ENCODE results near the gene SLC35F3. TPM values are rescaled to one million over a fixed set of nuclear protein-coding genes. Genes with fewer than 3 reads are reported as not detected.
A peak's percentile ranks its signal among the peaks of the same experiment; 100 is the strongest.

Gene SLC35F3
- total and polyA plus RNA-seq, 9 of the 15 experiments (the other 6 are each of a cell fraction or from before 2014, with no cell fraction given) = 0.04 to 0.07 (median 0.04) TPM; not detected in 6

DNA sequence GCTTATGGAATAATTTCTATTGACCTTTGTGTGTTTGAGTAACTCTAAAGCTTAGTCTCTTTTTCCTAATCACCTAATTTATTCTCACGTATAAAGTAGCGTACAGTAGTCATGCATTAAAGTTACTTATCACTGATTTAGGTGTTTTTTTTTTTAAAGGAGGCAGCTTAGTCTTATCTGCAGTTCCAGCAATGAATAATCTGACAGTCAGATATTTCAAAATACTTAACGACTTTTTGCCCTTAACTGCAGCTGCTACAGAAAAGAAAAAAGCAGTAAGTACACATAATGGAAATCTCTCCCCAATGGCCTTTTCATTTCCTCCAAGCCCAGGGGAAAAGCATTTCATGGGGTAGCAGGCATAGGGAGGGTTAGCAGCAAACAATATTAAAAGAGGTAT is 54.6 kb downstream of the SLC35F3 start:
- H4K20me1 ChIP-seq (replicated peaks; ENCODE audit: control insufficient read depth, insufficient read depth, low read length) = no peaks in the 10 kb centered on the region
- peaks cover 0 to 3% of the 10 kb centered on the region in 2 experiments; a peak in 1 of 5 replicates for H3K4me1 ChIP-seq (replicated peaks in 1 of 2; ENCODE audit: control insufficient read depth in 2 of 2, insufficient read depth in 2 of 2, low read length in 2 of 2)
- intact Hi-C loops (cut with micrococcal nuclease) (no loop called here), in situ Hi-C loops (cut with MboI) (no loop called here)
- H3K4me2 ChIP-seq (ENCODE audit: insufficient read depth, low read length) = no peak overlapping the region
- ChIA-PET CTCF (ENCODE audit: low intra/inter-chr PET ratio) (no interaction called here), POLR2A (interaction anchor here (1.3 kb wide), 1 partner anchor 14 kb away, joined by 5 read pairs; no protein-coding TSS in a partner anchor)
- H3K4me3 ChIP-seq = no peak overlapping the region
- no peak overlapping the region for H3K9ac ChIP-seq (ENCODE audit: insufficient read depth in 1 of 2, low read depth in 2 of 2, low read length in 2 of 2)
- no TSS peak for BruUV-seq (replicated peaks)
- DNase-seq (ENCODE audit: extremely low read depth in 1 of 4, low spot score in 3 of 4) (no peak), FAIRE-seq (peak; percentile 26), ATAC-seq (no peak)
- H3K9me1 ChIP-seq (ENCODE audit: control insufficient read depth, insufficient read depth, low read length) = no peaks in the 10 kb centered on the region
- H3K27me3 ChIP-seq (ENCODE audit: control insufficient read depth in 2 of 2, insufficient read depth in 2 of 2, low read length in 2 of 2) = peaks cover 0 to 16% of the 10 kb centered on the region in 2 experiments; a peak in 3 of 5 replicates
- 2% methylated on average over 3 of the region's 3 CpGs for WGBS (ENCODE audit: insufficient coverage, low coverage, missing lambda C conversion rate)
- H2AFZ ChIP-seq (ENCODE audit: low read depth, low read length) = no peak overlapping the region
- H3K36me3 ChIP-seq (ENCODE audit: control insufficient read depth, insufficient read depth, low read length) = no peaks in the 10 kb centered on the region
- H3K79me2 ChIP-seq (ENCODE audit: control insufficient read depth, insufficient read depth, low read length) = no peaks in the 10 kb centered on the region
- H3K27ac ChIP-seq (ENCODE audit: extremely low read depth, low read depth, low read length) = no peak overlapping the region
- no peaks in the 10 kb centered on the region for H3K9me3 ChIP-seq (replicated peaks; ENCODE audit: control insufficient read depth, insufficient read depth, low read depth, low read length)
- TF ChIP-seq TAL1 (IDR thresholded peaks at IDR 0.05) = 0 out of 2 replicates have a peak, but pooled peaks have one; percentile 37
- no peak for TF ChIP-seq MAFF (IDR thresholded peaks at IDR 0.05; ENCODE audit: low read length)
- TF ChIP-seq, protein P1, sequence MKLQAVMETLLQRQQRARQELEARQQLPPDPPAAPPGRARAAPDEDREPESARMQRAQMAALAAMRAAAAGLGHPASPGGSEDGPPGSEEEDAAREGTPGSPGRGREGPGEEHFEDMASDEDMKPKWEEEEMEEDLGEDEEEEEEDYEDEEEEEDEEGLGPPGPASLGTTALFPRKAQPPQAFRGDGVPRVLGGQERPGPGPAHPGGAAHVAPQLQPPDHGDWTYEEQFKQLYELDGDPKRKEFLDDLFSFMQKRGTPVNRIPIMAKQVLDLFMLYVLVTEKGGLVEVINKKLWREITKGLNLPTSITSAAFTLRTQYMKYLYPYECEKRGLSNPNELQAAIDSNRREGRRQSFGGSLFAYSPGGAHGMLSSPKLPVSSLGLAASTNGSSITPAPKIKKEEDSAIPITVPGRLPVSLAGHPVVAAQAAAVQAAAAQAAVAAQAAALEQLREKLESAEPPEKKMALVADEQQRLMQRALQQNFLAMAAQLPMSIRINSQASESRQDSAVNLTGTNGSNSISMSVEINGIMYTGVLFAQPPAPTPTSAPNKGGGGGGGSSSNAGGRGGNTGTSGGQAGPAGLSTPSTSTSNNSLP (IDR thresholded peaks at IDR 0.05; ENCODE audit: borderline replicate concordance, low read depth, low read length) = 0 out of 2 replicates have a peak, but pooled peaks have one; percentile 26
- TF ChIP-seq KLF16 (IDR thresholded peaks at IDR 0.05) = peak; percentile 62; the same call in 1 of the 2 replicates
- no peak for TF ChIP-seq NONO (IDR thresholded peaks at IDR 0.05; ENCODE audit: low read depth in 2 of 2, low read length in 1 of 2)
- TF ChIP-seq, protein P2, sequence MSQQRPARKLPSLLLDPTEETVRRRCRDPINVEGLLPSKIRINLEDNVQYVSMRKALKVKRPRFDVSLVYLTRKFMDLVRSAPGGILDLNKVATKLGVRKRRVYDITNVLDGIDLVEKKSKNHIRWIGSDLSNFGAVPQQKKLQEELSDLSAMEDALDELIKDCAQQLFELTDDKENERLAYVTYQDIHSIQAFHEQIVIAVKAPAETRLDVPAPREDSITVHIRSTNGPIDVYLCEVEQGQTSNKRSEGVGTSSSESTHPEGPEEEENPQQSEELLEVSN (IDR thresholded peaks at IDR 0.05; ENCODE audit: borderline replicate concordance in 1 of 2, extremely low read depth in 1 of 2, insufficient read depth in 1 of 2, insufficient read length in 1 of 2, low read depth in 1 of 2, low read length in 1 of 2, poor library complexity in 1 of 2, severe bottlenecking in 1 of 2) = no peak
- TF ChIP-seq TEAD4 (IDR thresholded peaks at IDR 0.05; ENCODE audit: low read length) = peak; percentile 59; the same call in 1 of the 2 replicates
- no peak for TF ChIP-seq TEAD4 (CRISPR knock-in tag; IDR thresholded peaks at IDR 0.05; ENCODE audit: borderline replicate concordance)
- no peak for TF ChIP-seq PRMT5 (CRISPR knock-in tag; IDR thresholded peaks at IDR 0.05)
- TF ChIP-seq CEBPB (tag; IDR thresholded peaks at IDR 0.05) = peak; percentile 57
- peak; percentile 85 for TF ChIP-seq MEIS2 (IDR thresholded peaks at IDR 0.05; ENCODE audit: partially characterized antibody)
- TF ChIP-seq DPF2 (IDR thresholded peaks at IDR 0.05) = peak; percentile 36; the same call in 1 of the 2 replicates
- TF ChIP-seq ZNF766 (CRISPR knock-in tag; conservative IDR thresholded peaks at IDR 0.05) = no peak
- peak; percentile 72 for TF ChIP-seq EP300 (IDR thresholded peaks at IDR 0.05; ENCODE audit: low read length)
- TF ChIP-seq MEF2D (tag; conservative IDR thresholded peaks at IDR 0.05; ENCODE audit: low read depth) = 0 out of 2 replicates have a peak, but pooled peaks have one; percentile 39
- peak; percentile 69 for TF ChIP-seq CBFA2T3 (IDR thresholded peaks at IDR 0.05)
- TF ChIP-seq GTF2F1 (IDR thresholded peaks at IDR 0.05; ENCODE audit: low read depth, low read length) = no peak
- no peak for TF ChIP-seq FOXK2 (conservative IDR thresholded peaks at IDR 0.05 in 1 of 2, IDR thresholded peaks at IDR 0.05 in 1 of 2; ENCODE audit: low read depth in 2 of 2)
- TF ChIP-seq SMAD4 (CRISPR knock-in tag; conservative IDR thresholded peaks at IDR 0.05) = no peak

All from K562 (cell line).